ENCODE measurements around the gene APRT. TPM values are rescaled to one million over a fixed set of nuclear protein-coding genes. Genes with fewer than 3 reads are reported as not detected.
A peak's percentile ranks its signal among the peaks of the same experiment; 100 is the strongest.

Gene APRT
- total RNA-seq = 10 to 100 TPM; 56.2 to 78.7 (median 62.4) TPM

- intact Hi-C loops (cut with DNase I; ENCODE audit: low total_unique reads) = loop anchor here (1.0 to 10.0 kb wide), 7 partner anchors 9 to 947 kb away; partner anchors contain the start of genes ACSF3, CDH15, CDT1 and SLC7A5
These were observed at the start of gene APRT for GRCh38 chr16:88811769-88812512. TSS of gene APRT (minus strand) at chr16:88811928. CDS start at chr16:88811899, 29 bp downstream.

GRCh38 chr16:88861359-88861758 lies 49.6 kb upstream of the APRT start:
- H3K9me3 ChIP-seq = no peaks in the 10 kb centered on the region
- in situ Hi-C loops (cut with MboI; ENCODE audit: low sequenced_read_pairs in 4 of 4) = loop anchor here in 1 of 4 donors (25.0 kb wide), 1 partner anchor 351 kb away; the partner anchor contains the start of genes SLC22A31 and ZNF778
- H3K4me1 ChIP-seq = peaks cover 9 to 11% of the 10 kb centered on the region in 2 donors
- peaks cover 0 to 46% of the 10 kb centered on the region in 2 donors for H3K36me3 ChIP-seq
- no peak overlapping the region for H3K27ac ChIP-seq
- TF ChIP-seq POLR2A (IDR thresholded peaks at IDR 0.05) = no peak
- TF ChIP-seq CTCF (IDR thresholded peaks at IDR 0.05 in 4 of 5, conservative IDR thresholded peaks at IDR 0.05 in 1 of 5) = no peak
- H3K27me3 ChIP-seq = no peaks in the 10 kb centered on the region
- intact Hi-C loops (cut with DNase I; ENCODE audit: low total_unique reads) = no loop called here
- H3K4me3 ChIP-seq = no peak overlapping the region
- DNase-seq = no peak
- no peak for ATAC-seq

More at GRCh38 chr16:88811769-88812512, at the start of gene APRT:
- H3K27me3 ChIP-seq = no peaks in the 10 kb centered on the region
- H3K4me1 ChIP-seq = peaks cover 14 to 21% of the 10 kb centered on the region in 2 donors
- H3K4me3 ChIP-seq = peak within 1 kb of the TSS; percentile 70 to 81 (median 74)
- in situ Hi-C loops (cut with MboI; ENCODE audit: low sequenced_read_pairs in 4 of 4) = no loop called here
- peak within 1 kb of the TSS; percentile 81 to 91 (median 90) for H3K27ac ChIP-seq
- TF ChIP-seq CTCF (IDR thresholded peaks at IDR 0.05 in 4 of 5, conservative IDR thresholded peaks at IDR 0.05 in 1 of 5) (peak in 3 of 5 experiments; percentile 16 to 45 (median 25)), POLR2A (IDR thresholded peaks at IDR 0.05) (peak; percentile 83 to 85)
- H3K36me3 ChIP-seq = peaks cover 0 to 10% of the 10 kb centered on the region in 2 donors
- H3K9me3 ChIP-seq = no peaks in the 10 kb centered on the region
- DNase-seq (peak; percentile 89), ATAC-seq (peak; percentile 90 to 92)

- no peak for TF ChIP-seq POLR2A (IDR thresholded peaks at IDR 0.05)
- TF ChIP-seq CTCF (IDR thresholded peaks at IDR 0.05 in 4 of 5, conservative IDR thresholded peaks at IDR 0.05 in 1 of 5) = no peak
- no peak for ATAC-seq
- intact Hi-C loops (cut with DNase I; ENCODE audit: low total_unique reads) = loop anchor here (10.0 kb wide), 2 partner anchors 45 to 155 kb away; partner anchors contain the start of genes CTU2 and RNF166
- no peaks in the 10 kb centered on the region for H3K9me3 ChIP-seq
- H3K27me3 ChIP-seq = no peaks in the 10 kb centered on the region
- no peak overlapping the region for H3K4me3 ChIP-seq
- H3K4me1 ChIP-seq = peaks cover 16 to 17% of the 10 kb centered on the region in 2 donors
- no peak for DNase-seq
- in situ Hi-C loops (cut with MboI; ENCODE audit: low sequenced_read_pairs in 4 of 4) = loop anchor here in 1 of 4 donors (25.0 kb wide), 1 partner anchor 353 kb away; the partner anchor contains the start of genes SLC22A31 and ZNF778
- H3K27ac ChIP-seq = no peak overlapping the region
- H3K36me3 ChIP-seq = peaks cover 0 to 46% of the 10 kb centered on the region in 2 donors
These were observed 47.8 kb upstream of the APRT start for GRCh38 chr16:88859381-88860091.

GRCh38 chr16:88857728-88858339 lies 46.1 kb upstream of the APRT start:
- peak in 1 of 2 donors; percentile 50 for DNase-seq

More at GRCh38 chr16:88857728-88858339, 46.1 kb upstream of the APRT start:
- Histone ChIP-seq H3K36me3 (peaks cover 0 to 41% of the 10 kb centered on the region in 2 donors), H3K4me3 (peak overlapping the region; percentile 91 to 99 (median 94)), H3K4me1 (peaks cover 16 to 17% of the 10 kb centered on the region in 2 donors), H3K27ac (peak overlapping the region; percentile 89 to 92 (median 90)), H3K27me3 (no peaks in the 10 kb centered on the region), H3K9me3 (no peaks in the 10 kb centered on the region)
- intact Hi-C loops (cut with DNase I; ENCODE audit: low total_unique reads) = loop anchor here (1.0 to 10.0 kb wide), 5 partner anchors 47 to 359 kb away; partner anchors contain the start of genes APRT, CDH15, CTU2 and RNF166
- no peak for TF ChIP-seq POLR2A (IDR thresholded peaks at IDR 0.05)
- TF ChIP-seq CTCF (IDR thresholded peaks at IDR 0.05 in 4 of 5, conservative IDR thresholded peaks at IDR 0.05 in 1 of 5) = peak; percentile 28 to 57 (median 37)
- in situ Hi-C loops (cut with MboI; ENCODE audit: low sequenced_read_pairs in 4 of 4) = loop anchor here in 1 of 4 donors (25.0 kb wide), 1 partner anchor 354 kb away; the partner anchor contains the start of genes SLC22A31 and ZNF778
- ATAC-seq = peak; percentile 32 to 34
